COLO829 (cell line): ENCODE results near the gene PPP2R3A.

Experiments
- DNase-seq: peaks from one replicate; pipeline ENCODE4 v3.0.0; 2012; ENCODE audit warnings: low spot score

The PPP2R3A gene

GRCh38 chr3:136022529-136023263 lies 57.2 kb downstream of the PPP2R3A start:
- no peak for DNase-seq

GRCh38 chr3:136023264-136023978 lies 57.9 kb downstream of the PPP2R3A start:
- no peak for DNase-seq

- DNase-seq, result no peak
Observed at GRCh38 chr3:136036306-136036705, 70.8 kb downstream of the PPP2R3A start.

DNA sequence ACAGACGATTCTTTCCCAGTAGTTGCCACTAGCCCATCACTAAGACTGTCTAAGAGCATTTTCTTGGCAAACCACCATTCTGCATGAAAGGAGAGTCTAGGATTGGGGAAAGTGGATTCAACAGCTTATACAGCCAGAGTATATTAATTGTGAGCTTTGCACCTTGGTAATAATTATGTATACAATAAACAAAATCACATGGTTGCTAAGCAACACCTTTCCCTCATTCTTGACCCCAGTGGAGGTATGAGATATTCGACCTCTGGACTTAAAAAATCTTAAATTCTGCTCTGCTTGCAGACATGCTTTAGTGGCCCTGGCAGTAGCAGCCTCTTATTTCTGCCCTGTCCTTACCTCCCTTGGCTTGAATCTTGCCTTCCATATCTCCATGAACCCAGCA lies 73.1 kb downstream of the PPP2R3A start:
- DNase-seq, result no peak

GRCh38 chr3:136042608-136043221 lies 77.2 kb downstream of the PPP2R3A start:
- DNase-seq, result peak; percentile 54

GRCh38 chr3:136044980-136045745 lies 79.6 kb downstream of the PPP2R3A start:
- DNase-seq, result no peak

DNA sequence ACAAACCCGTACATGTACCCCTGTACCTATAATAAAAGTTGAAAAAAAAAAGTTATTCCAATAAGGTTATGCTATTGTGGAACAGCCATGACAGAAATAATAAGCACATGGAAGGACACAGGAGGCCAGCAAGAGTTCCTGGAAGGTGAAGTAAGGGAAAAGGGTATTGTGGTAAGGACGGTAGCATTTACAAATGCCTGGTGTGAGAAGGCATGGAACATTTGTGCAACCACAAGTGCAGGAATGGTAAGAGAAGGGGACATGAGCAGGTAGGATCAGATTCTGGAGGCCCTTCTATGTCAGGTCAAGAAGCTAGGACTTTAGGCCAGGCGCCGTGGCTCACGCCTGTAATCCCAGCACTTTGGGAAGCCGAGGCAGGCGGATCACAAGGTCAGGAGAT lies 82.5 kb downstream of the PPP2R3A start:
- DNase-seq, result no peak

- no peak for DNase-seq
Observed at GRCh38 chr3:136050250-136050649, 84.7 kb downstream of the PPP2R3A start.

- DNase-seq, result no peak
Observed at GRCh38 chr3:136055491-136055890, 90.0 kb downstream of the PPP2R3A start.

- no peak for DNase-seq
Observed at GRCh38 chr3:136067211-136067610, 101.7 kb downstream of the PPP2R3A start.

GRCh38 chr3:136068708-136069107 lies 103.2 kb downstream of the PPP2R3A start:
- no peak for DNase-seq

- no peak for DNase-seq
Observed at GRCh38 chr3:136069933-136070332, 104.4 kb downstream of the PPP2R3A start.

DNA sequence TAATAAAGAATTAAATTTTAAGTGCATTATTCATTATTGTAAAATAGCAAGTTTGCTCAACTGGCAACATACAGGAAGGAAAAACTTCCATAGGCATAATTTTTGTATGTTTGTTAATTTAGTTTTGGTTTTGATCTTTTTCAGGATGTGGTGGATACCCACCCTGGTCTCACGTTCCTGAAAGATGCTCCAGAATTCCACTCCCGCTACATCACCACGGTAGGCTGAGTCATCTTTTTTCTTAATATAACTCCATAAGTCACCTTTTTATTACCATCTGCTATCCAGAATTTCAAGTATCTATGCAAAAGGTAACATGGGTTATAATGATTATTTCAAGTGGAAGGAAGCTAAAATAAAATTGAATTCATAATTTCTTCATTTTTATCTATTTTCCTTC lies 104.8 kb downstream of the PPP2R3A start:
- DNase-seq, result no peak

GRCh38 chr3:136070953-136071949 lies 105.7 kb downstream of the PPP2R3A start:
- peak; percentile 40 for DNase-seq

GRCh38 chr3:136074546-136075170 lies 109.1 kb downstream of the PPP2R3A start:
- DNase-seq, result no peak

- DNase-seq, result peak; percentile 53
Observed at GRCh38 chr3:136075218-136075808, 109.8 kb downstream of the PPP2R3A start.

- DNase-seq, result no peak
Observed at GRCh38 chr3:136075811-136076210, 110.3 kb downstream of the PPP2R3A start.

DNA sequence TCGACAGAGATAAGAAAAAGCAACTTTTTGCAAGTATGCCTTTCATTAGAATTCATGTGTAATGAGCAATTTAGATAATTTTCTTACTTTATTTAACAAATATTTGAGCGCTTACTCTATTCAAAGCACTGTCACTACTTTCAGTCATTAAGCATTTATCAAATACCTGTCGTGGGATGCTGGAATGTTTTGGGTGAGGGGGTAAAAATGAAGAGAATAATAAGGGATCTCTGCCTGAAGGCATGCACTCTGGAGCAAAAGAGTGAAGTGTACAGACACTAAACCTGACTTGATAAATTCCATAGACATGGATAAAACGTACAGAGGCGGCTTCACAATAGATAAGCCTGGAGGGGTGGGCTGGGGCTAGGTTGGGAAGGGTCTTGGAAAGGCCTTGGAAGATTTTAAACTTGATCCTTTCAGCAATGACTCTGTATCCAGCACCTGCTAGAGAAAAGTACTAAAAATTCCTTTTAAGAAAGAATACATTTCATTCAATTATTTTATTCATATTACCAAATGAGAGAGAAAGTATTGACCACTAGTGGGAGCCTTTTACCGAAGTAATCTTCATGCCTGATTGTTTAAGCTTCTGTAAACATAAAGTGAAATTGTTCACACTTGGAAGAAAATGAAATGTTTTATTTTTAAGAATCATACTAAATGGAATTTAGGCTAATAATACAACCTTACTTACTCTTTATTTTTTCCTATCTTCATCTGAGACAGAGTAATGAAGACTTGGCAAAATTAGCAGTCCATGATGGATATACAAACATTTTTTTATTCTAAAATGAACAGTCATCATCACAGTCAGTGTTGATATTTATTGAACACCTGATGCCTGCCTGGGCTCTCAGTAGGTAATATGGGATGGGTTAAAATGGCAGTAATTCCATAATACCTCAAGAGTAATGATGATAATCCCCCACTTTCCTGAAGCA lies 113.2 kb downstream of the PPP2R3A start:
- peak; percentile 38 for DNase-seq
